OCI-LY7 (cell line): ENCODE measurements around the gene ABCC1. TPM values are rescaled to one million over a fixed set of nuclear protein-coding genes. Genes with fewer than 3 reads are reported as not detected.

Source experiments
- BruUV-seq: library from RNA; stranded (reverse); fragments of 400-500 nt; replicated peaks from 2 replicates; lab custom pipeline; 2021; lab: Mats Ljungman, UMichigan
- CTCF ChIA-PET: fragments of 300-600 bp; sonication (Branson Sonifier 250); formaldehyde crosslinking; loops from one replicate; lab custom pipeline; 2022; ENCODE audit warnings: antibody characterized with exemption; ENCODE audit not compliant: unreplicated experiment; lab: Charles Lee
- POLR2A ChIA-PET: fragments of 300-600 bp; sonication (Branson Sonifier 250); formaldehyde crosslinking; loops from one replicate; lab custom pipeline; 2022; ENCODE audit warnings: antibody characterized with exemption; lab: Charles Lee
- DNase-seq: peaks from one replicate; pipeline ENCODE4 v3.0.0-alpha.2; 2015; ENCODE audit warnings: low spot score
- H2AFZ ChIP-seq: fragments of 200-600 bp; sonication (generic), shearing (Covaris generic); 2 replicates; pipeline ENCODE4 v1.6.1; 2014; ENCODE audit warnings: mild to moderate bottlenecking, antibody characterized with exemption, low read length, moderate library complexity
- H3K27ac ChIP-seq: fragments of 200-600 bp; sonication (generic); 2 replicates; pipeline ENCODE4 v1.5.1; 2014; ENCODE audit warnings: mixed run types, low read depth, mild to moderate bottlenecking, moderate library complexity, low read length, inconsistent platforms; ENCODE audit not compliant: poor library complexity, severe bottlenecking
- H3K36me3 ChIP-seq: fragments of 200-600 bp; sonication (generic); 2 replicates; pipeline ENCODE4 v1.6.1; 2014; ENCODE audit warnings: mild to moderate bottlenecking, antibody characterized with exemption, low read length, moderate library complexity, mixed read lengths; ENCODE audit not compliant: insufficient read depth
- H3K4me1 ChIP-seq: fragments of 200-600 bp; sonication (generic); 2 replicates; pipeline ENCODE4 v1.5.1; 2014; ENCODE audit warnings: mild to moderate bottlenecking, low read length; ENCODE audit not compliant: insufficient read depth, poor library complexity, severe bottlenecking
- H3K4me2 ChIP-seq: fragments of 200-600 bp; sonication (generic); 2 replicates; pipeline ENCODE4 v1.6.1; 2014; ENCODE audit warnings: mild to moderate bottlenecking, low read length
- H3K4me3 ChIP-seq: fragments of 200-600 bp; sonication (generic); 2 replicates; pipeline ENCODE4 v1.5.1; 2014; ENCODE audit warnings: mild to moderate bottlenecking, low read depth, low read length; ENCODE audit not compliant: poor library complexity, severe bottlenecking
- H3K79me2 ChIP-seq: fragments of 200-600 bp; sonication (generic); 2 replicates; pipeline ENCODE4 v1.6.1; 2016; ENCODE audit warnings: low read depth, mild to moderate bottlenecking, low read length, moderate library complexity, mixed read lengths; ENCODE audit not compliant: insufficient read depth
- H3K9me2 ChIP-seq: fragments of 200-600 bp; sonication (generic); 2 replicates; pipeline ENCODE4 v1.6.1; 2016; ENCODE audit warnings: mild to moderate bottlenecking, low read length, mixed read lengths; ENCODE audit not compliant: insufficient read depth
- H3K9me3 ChIP-seq: fragments of 200-600 bp; sonication (generic); 2 replicates; pipeline ENCODE4 v1.6.1; 2014; ENCODE audit warnings: mild to moderate bottlenecking, mixed run types, low read length, mixed read lengths
- H4K20me1 ChIP-seq: fragments of 200-600 bp; sonication (generic); 2 replicates; pipeline ENCODE4 v1.6.1; 2014; ENCODE audit warnings: mild to moderate bottlenecking, antibody characterized with exemption, low read length, moderate library complexity, mixed read lengths; ENCODE audit not compliant: insufficient read depth
- EZH2phosphoT487 ChIP-seq: fragments of 200-600 bp; sonication (generic); IDR thresholded peaks from 2 replicates; pipeline ENCODE4 v1.6.1; 2018; ENCODE audit warnings: low read depth, borderline replicate concordance, mild to moderate bottlenecking, mixed run types, antibody characterized with exemption, low read length, moderate library complexity, mixed read lengths
- intact Hi-C: fragments of 100-400 bp; cut with micrococcal nuclease; formaldehyde crosslinking; loops from one replicate; pipeline ENCODE4 v1.10.0; 2022; ENCODE audit not compliant: unreplicated experiment
- total RNA-seq, 2 experiments: library from RNA; depleted of rRNA in 1 of 2; stranded (reverse); fragments of >200 nt in 1 of 2; shearing (Covaris generic) in 1 of 2; gene quantifications; 2 replicates each; pipeline ENCODE4 v1.2.3, GENCODE V29; 2014 to 2022
- TF ChIP-seq, protein P1 (sequence below): fragments of 200-600 bp; sonication (generic); conservative IDR thresholded peaks from 2 replicates; pipeline ENCODE4 v1.5.1; 2014; ENCODE audit warnings: mild to moderate bottlenecking, antibody characterized with exemption, low read length, moderate library complexity, mixed read lengths

Gene ABCC1
- total RNA-seq, 2 experiments from 2014 or later: 39.9 to 71.8 TPM

DNA sequence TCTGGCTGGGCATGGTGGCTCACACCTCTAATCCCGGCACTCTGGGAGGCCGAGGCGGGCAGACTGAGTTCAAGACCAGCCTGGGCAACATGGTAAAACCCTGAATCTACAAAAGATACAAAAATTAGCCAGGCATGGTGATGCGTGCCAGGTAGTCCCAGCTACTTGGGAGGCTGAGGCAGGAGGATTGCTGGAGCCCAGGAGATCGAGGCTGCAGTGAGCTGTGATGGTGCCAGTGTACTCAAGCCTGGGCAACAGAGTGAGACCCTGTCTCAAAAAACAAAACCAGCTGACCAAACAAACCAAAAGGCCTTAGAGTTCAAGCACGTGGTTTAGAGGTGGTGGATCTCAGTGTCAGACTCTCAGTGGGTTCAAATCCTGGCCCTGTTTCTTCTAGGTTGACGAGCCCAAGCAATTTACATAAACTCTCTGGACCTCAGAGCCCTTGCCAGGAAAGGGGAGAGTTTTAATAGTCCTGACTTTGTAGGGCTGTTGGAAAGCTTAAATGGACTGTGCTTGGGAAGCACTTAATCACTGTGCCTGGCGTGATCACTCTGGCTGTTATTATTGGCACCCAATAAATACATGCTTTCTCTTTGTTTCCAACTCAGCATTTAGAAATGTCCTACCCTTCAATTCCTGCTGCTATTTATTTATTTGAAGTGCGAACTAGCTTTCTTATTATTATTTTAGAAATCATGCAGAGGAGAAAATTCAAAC is 44.7 kb downstream of the ABCC1 start:
- intact Hi-C loops: loop anchor here (5.0 kb wide), 1 partner anchor 42 kb away; no protein-coding TSS in a partner anchor
- no peak for DNase-seq
- CTCF ChIA-PET: interaction anchor here (0.6 to 1.4 kb wide), 2 partner anchors 14 to 29 kb away, joined by 3 to 4 read pairs; no protein-coding TSS in a partner anchor
- H4K20me1 ChIP-seq: no peaks in the 10 kb centered on the region
- H3K9me2 ChIP-seq: no peaks in the 10 kb centered on the region
- BruUV-seq: no TSS peak
- POLR2A ChIA-PET: interaction anchor here (0.7 to 0.9 kb wide), 4 partner anchors 11 to 50 kb away, joined by 3 to 5 read pairs (median 3); no protein-coding TSS in a partner anchor
- no peak overlapping the region for H3K4me3 ChIP-seq
- H3K4me1 ChIP-seq: peaks cover 92% of the 10 kb centered on the region
- TF ChIP-seq EZH2phosphoT487: no peak
- TF ChIP-seq, protein P1, sequence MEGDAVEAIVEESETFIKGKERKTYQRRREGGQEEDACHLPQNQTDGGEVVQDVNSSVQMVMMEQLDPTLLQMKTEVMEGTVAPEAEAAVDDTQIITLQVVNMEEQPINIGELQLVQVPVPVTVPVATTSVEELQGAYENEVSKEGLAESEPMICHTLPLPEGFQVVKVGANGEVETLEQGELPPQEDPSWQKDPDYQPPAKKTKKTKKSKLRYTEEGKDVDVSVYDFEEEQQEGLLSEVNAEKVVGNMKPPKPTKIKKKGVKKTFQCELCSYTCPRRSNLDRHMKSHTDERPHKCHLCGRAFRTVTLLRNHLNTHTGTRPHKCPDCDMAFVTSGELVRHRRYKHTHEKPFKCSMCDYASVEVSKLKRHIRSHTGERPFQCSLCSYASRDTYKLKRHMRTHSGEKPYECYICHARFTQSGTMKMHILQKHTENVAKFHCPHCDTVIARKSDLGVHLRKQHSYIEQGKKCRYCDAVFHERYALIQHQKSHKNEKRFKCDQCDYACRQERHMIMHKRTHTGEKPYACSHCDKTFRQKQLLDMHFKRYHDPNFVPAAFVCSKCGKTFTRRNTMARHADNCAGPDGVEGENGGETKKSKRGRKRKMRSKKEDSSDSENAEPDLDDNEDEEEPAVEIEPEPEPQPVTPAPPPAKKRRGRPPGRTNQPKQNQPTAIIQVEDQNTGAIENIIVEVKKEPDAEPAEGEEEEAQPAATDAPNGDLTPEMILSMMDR: no peak
- H3K27ac ChIP-seq: peak overlapping the region; percentile 55
- H3K36me3 ChIP-seq: peaks cover 25% of the 10 kb centered on the region; the same call in 1 of the 2 replicates
- peaks cover 85% of the 10 kb centered on the region for H3K79me2 ChIP-seq
- H3K4me2 ChIP-seq: peak overlapping the region; percentile 47
- no peak overlapping the region for H2AFZ ChIP-seq
- H3K9me3 ChIP-seq: no peaks in the 10 kb centered on the region

DNA sequence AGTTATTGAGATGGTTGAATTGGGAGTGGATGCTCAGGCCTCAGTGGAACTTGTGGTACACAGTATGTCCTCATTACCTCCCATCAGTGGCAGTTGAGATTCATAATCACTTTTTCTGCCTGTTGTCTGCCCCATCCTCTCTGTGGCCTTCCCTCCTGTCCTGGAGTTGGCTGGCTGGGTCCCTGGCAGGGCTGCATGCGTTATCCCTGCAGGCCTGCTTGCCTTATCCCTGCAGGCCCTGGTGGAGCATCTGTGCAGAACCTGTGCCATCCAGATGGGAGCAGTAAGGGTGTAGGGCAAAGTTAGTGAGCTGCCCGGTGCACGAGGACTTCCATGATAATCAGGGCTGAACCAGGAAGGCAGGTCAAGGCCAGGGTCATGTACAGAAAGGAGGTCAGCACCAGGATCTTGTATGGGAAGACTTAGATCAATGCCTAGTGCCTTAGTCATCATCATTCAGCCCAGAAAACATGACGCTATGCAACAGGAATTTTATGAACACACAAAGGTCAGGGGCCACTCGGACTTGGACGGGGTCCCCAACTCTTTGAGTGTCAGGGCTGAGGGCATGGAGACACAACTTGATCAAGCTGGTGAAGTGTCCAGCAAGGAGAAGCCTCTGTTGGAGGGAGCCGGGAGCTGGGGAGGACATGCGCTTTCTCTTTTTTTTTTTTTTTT is 47.2 kb downstream of the ABCC1 start:
- no TSS peak for BruUV-seq
- intact Hi-C loops: no loop called here
- peaks cover 73% of the 10 kb centered on the region for H3K79me2 ChIP-seq

More for the DNA sequence above, 47.2 kb downstream of the ABCC1 start:
- ChIA-PET POLR2A (interaction anchor here (1.1 kb wide), 1 partner anchor 26 kb away, joined by 5 read pairs; no protein-coding TSS in a partner anchor), CTCF (no interaction called here)
- H3K4me2 ChIP-seq: peak overlapping the region; percentile 17; the same call in 1 of the 2 replicates
- no peaks in the 10 kb centered on the region for H4K20me1 ChIP-seq
- H2AFZ ChIP-seq: no peak overlapping the region
- H3K36me3 ChIP-seq: peaks cover 23% of the 10 kb centered on the region; the same call in 1 of the 2 replicates
- H3K9me3 ChIP-seq: no peaks in the 10 kb centered on the region
- no peak for TF ChIP-seq EZH2phosphoT487
- TF ChIP-seq, protein P1: no peak
- no peak for DNase-seq
- H3K4me1 ChIP-seq: peaks cover 71% of the 10 kb centered on the region
- H3K27ac ChIP-seq: peak overlapping the region; percentile 47
- H3K4me3 ChIP-seq: no peak overlapping the region
- H3K9me2 ChIP-seq: no peaks in the 10 kb centered on the region
